SIG-M5 treated with dmso at 0.1 percent for 504 hours (cell line): ENCODE results near the gene DNER.
"Not testable (repeated sequence)": the region's sequence is repeated elsewhere in the genome, so short reads cannot be mapped to it uniquely, and the experiment has no call there.

ENCODE experiments used
- DNase-seq: peaks from one replicate; lab custom pipeline; 2025; ENCODE audit not compliant: unreplicated experiment; lab: John Stamatoyannopoulos, UW

The DNER gene

GRCh38 chr2:229506699-229507098 is 207.7 kb downstream of the DNER start:
- not testable (repeated sequence) for DNase-seq

- DNase-seq = no peak
Measured at GRCh38 chr2:229501051-229501794, 213.1 kb downstream of the DNER start.

- DNase-seq = no peak
Measured at GRCh38 chr2:229492034-229492433, 222.3 kb downstream of the DNER start.

- DNase-seq = no peak
Measured at GRCh38 chr2:229490167-229490566, 224.2 kb downstream of the DNER start.

- DNase-seq = peak; percentile 12
Measured at GRCh38 chr2:229489016-229489415, 225.3 kb downstream of the DNER start.

- DNase-seq = no peak
Measured at GRCh38 chr2:229488232-229488631, 226.1 kb downstream of the DNER start.

- DNase-seq = no peak
Measured at GRCh38 chr2:229486673-229487072, 227.7 kb downstream of the DNER start.

GRCh38 chr2:229485857-229486256 is 228.5 kb downstream of the DNER start:
- no peak for DNase-seq

- DNase-seq = no peak
Measured at GRCh38 chr2:229477269-229477755, 237.0 kb downstream of the DNER start.

GRCh38 chr2:229475778-229476177 is 238.6 kb downstream of the DNER start:
- DNase-seq = no peak

- no peak for DNase-seq
Measured at GRCh38 chr2:229474125-229474524, 240.2 kb downstream of the DNER start.

GRCh38 chr2:229470781-229471180 is 243.6 kb downstream of the DNER start:
- DNase-seq = no peak

- DNase-seq = no peak
Measured at GRCh38 chr2:229467783-229468182, 246.6 kb downstream of the DNER start.

GRCh38 chr2:229463841-229464346 is 250.5 kb downstream of the DNER start:
- DNase-seq = no peak

- DNase-seq = no peak
Measured at GRCh38 chr2:229462112-229462511, 252.2 kb downstream of the DNER start.

GRCh38 chr2:229456091-229456490 is 258.3 kb downstream of the DNER start:
- no peak for DNase-seq

- DNase-seq = no peak
Measured at GRCh38 chr2:229454934-229455631, 259.3 kb downstream of the DNER start.

- DNase-seq = no peak
Measured at GRCh38 chr2:229453230-229453629, 261.1 kb downstream of the DNER start.

- no peak for DNase-seq
Measured at GRCh38 chr2:229451852-229452251, 262.5 kb downstream of the DNER start.

GRCh38 chr2:229447227-229447626 is 267.1 kb downstream of the DNER start:
- no peak for DNase-seq

GRCh38 chr2:229446350-229446749 is 268.0 kb downstream of the DNER start:
- no peak for DNase-seq
